Neural cell (in vitro differentiated cells): ENCODE data around the gene ATPAF2. TPM values are rescaled to one million over a fixed set of nuclear protein-coding genes. Genes with fewer than 3 reads are reported as not detected.

Experiments
- H2AFZ ChIP-seq: fragments of 200-600, 300-800 bp; sonication (generic), shearing (Covaris generic); 2 replicates; pipeline ENCODE4 v1.6.0; 2014; ENCODE audit warnings: low read depth, mild to moderate bottlenecking, antibody characterized with exemption, low read length, moderate library complexity
- H3F3A ChIP-seq: fragments of 200-600 bp; shearing (Covaris generic); 2 replicates; pipeline ENCODE4 v1.6.1; 2016; ENCODE audit warnings: mild to moderate bottlenecking, moderate library complexity, mixed read lengths, antibody characterized with exemption, low read length; ENCODE audit not compliant: insufficient read depth, poor library complexity, severe bottlenecking
- H3K27ac ChIP-seq: fragments of 200-600, 300-800 bp; sonication (generic), shearing (Covaris generic); 2 replicates; pipeline ENCODE4 v1.5.1; 2014; ENCODE audit warnings: mild to moderate bottlenecking, low read length, moderate library complexity
- H3K27me3 ChIP-seq: fragments of 300-800, 200-600 bp; sonication (generic), shearing (Covaris generic); 2 replicates; pipeline ENCODE4 v1.6.0; 2014; ENCODE audit warnings: mild to moderate bottlenecking, low read depth, low read length, moderate library complexity; ENCODE audit not compliant: insufficient read depth
- H3K36me3 ChIP-seq: fragments of 300-800, 200-600 bp; sonication (generic), shearing (Covaris generic); 2 replicates; pipeline ENCODE4 v1.5.1; 2014; ENCODE audit warnings: mild to moderate bottlenecking, antibody characterized with exemption, low read length, moderate library complexity; ENCODE audit not compliant: insufficient read depth
- H3K4me2 ChIP-seq: fragments of 300-800, 200-600 bp; sonication (generic), shearing (Covaris generic); 2 replicates; pipeline ENCODE4 v1.6.0; 2014; ENCODE audit warnings: mild to moderate bottlenecking, low read length
- H3K4me3 ChIP-seq: fragments of 300-800, 200-600 bp; sonication (generic), shearing (Covaris generic); 2 replicates; pipeline ENCODE4 v1.5.1; 2014; ENCODE audit warnings: mild to moderate bottlenecking, low read length, moderate library complexity
- H3K79me2 ChIP-seq: fragments of 200-600 bp; shearing (Covaris generic); replicated peaks from 2 replicates; pipeline ENCODE4 v1.6.0; 2014; ENCODE audit warnings: mild to moderate bottlenecking, low read length, moderate library complexity; ENCODE audit not compliant: insufficient read depth
- H3K9ac ChIP-seq: fragments of 300-800, 200-600 bp; sonication (generic), shearing (Covaris generic); 2 replicates; pipeline ENCODE4 v1.6.1; 2016; ENCODE audit warnings: mild to moderate bottlenecking, low read length, mixed read lengths
- H3K9me2 ChIP-seq: fragments of 200-600 bp; shearing (Covaris generic); 2 replicates; pipeline ENCODE4 v1.6.1; 2016; ENCODE audit warnings: mild to moderate bottlenecking, low read length, mixed read lengths; ENCODE audit not compliant: insufficient read depth
- H3K9me3 ChIP-seq: fragments of 200-600, 300-800 bp; sonication (generic), shearing (Covaris generic); 2 replicates; pipeline ENCODE4 v1.6.1; 2016; ENCODE audit warnings: mild to moderate bottlenecking, mixed run types, low read length, moderate library complexity, mixed read lengths
- H4K20me1 ChIP-seq: fragments of 200-600 bp; shearing (Covaris generic); 2 replicates; pipeline ENCODE4 v1.6.1; 2016; ENCODE audit warnings: mild to moderate bottlenecking, mixed run types; ENCODE audit not compliant: insufficient read depth
- EP300 ChIP-seq: fragments of 450-650 bp; conservative IDR thresholded peaks from 2 replicates; pipeline ENCODE4 v1.6.1; 2014; ENCODE audit warnings: antibody characterized with exemption, mild to moderate bottlenecking, moderate library complexity; ENCODE audit not compliant: poor library complexity, severe bottlenecking
- EZH2 ChIP-seq: fragments of 200-600, 300-800 bp; shearing (Covaris generic), sonication (generic); IDR thresholded peaks from 2 replicates; pipeline ENCODE4 v1.6.1; 2014; ENCODE audit warnings: antibody characterized with exemption, low read length, borderline replicate concordance, mild to moderate bottlenecking; ENCODE audit not compliant: insufficient read depth, poor library complexity, severe bottlenecking
- MXI1 ChIP-seq: fragments of 450-650 bp; conservative IDR thresholded peaks from 2 replicates; pipeline ENCODE4 v1.6.1; 2014; ENCODE audit warnings: antibody characterized with exemption, mild to moderate bottlenecking; ENCODE audit not compliant: poor library complexity, severe bottlenecking
- POLR2AphosphoS5 ChIP-seq: IDR thresholded peaks from 2 replicates; pipeline ENCODE4 v1.6.1; 2012
- RAD21 ChIP-seq: fragments of 450-650 bp; conservative IDR thresholded peaks from 2 replicates; pipeline ENCODE4 v1.6.1; 2014; ENCODE audit warnings: antibody characterized with exemption, mild to moderate bottlenecking, moderate library complexity
- SMC3 ChIP-seq: fragments of 450-650 bp; conservative IDR thresholded peaks from 2 replicates; pipeline ENCODE4 v1.6.1; 2014; ENCODE audit warnings: antibody characterized with exemption, mild to moderate bottlenecking, moderate library complexity; ENCODE audit not compliant: poor library complexity
- TAF1 ChIP-seq: IDR thresholded peaks from 2 replicates; pipeline ENCODE4 v1.6.1; 2012; ENCODE audit warnings: low read depth
- polyA plus RNA-seq: library from polyadenylated mRNA; depleted of rRNA; stranded (reverse); fragments of >200 nt; gene quantifications from 2 replicates; pipeline ENCODE4 v1.2.3, GENCODE V29; 2014
- TF ChIP-seq, protein P1 (sequence below): IDR thresholded peaks from 2 replicates; pipeline ENCODE4 v1.6.1; 2012; ENCODE audit warnings: borderline replicate concordance
- TF ChIP-seq, protein P2 (sequence below): fragments of 450-650 bp; IDR thresholded peaks from 2 replicates; pipeline ENCODE4 v1.5.1; 2014; ENCODE audit warnings: antibody characterized with exemption, mild to moderate bottlenecking, moderate library complexity; ENCODE audit not compliant: poor library complexity, severe bottlenecking

ATPAF2 gene
- polyA plus RNA-seq, 1 donor from 2014 or later: 33.3 TPM

DNA sequence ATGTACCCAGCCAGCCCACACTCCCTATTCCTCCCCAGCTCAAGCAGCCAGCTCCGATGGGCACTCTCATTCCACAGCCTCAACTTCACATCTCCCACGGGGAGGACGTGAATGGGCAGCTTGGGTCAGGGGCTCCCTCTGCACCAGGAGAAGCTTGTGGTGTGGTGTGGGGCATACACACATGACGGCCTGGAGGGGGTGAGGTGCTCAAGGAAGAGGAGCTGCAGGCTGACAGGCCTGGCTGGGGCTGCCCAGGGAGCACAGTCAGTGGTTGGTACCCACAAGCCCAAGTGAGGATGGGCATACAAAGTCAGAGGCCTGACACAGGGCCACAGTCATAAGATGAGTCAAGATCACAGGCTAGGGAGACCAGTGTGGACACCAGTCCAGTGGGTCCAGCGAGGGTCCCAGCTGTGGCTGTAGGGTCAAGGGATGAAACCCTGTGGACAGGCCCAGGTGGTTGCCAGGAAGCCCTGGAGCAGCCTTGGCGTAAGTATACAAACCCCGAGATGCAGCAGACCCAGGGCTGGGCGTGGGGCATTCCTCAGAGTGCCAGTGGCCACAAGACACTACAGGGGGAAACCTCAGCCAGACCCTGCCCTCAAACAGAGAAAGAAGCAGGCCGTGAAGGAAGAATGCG lies 61.9 kb downstream of the ATPAF2 start:
- Histone ChIP-seq H3K9ac (no peak overlapping the region), H3K27ac (no peak overlapping the region), H3K9me3 (no peaks in the 10 kb centered on the region), H3K27me3 (no peaks in the 10 kb centered on the region), H3K9me2 (no peaks in the 10 kb centered on the region), H3K36me3 (no peaks in the 10 kb centered on the region), H2AFZ (no peak overlapping the region), H3K4me3 (no peak overlapping the region), H3K4me2 (no peak overlapping the region), H3K79me2 (no peaks in the 10 kb centered on the region), H3F3A (no peaks in the 10 kb centered on the region), H4K20me1 (no peaks in the 10 kb centered on the region)
- TF ChIP-seq TAF1: no peak
- no peak for TF ChIP-seq EZH2
- TF ChIP-seq SMC3: no peak
- no peak for TF ChIP-seq EP300

DNA sequence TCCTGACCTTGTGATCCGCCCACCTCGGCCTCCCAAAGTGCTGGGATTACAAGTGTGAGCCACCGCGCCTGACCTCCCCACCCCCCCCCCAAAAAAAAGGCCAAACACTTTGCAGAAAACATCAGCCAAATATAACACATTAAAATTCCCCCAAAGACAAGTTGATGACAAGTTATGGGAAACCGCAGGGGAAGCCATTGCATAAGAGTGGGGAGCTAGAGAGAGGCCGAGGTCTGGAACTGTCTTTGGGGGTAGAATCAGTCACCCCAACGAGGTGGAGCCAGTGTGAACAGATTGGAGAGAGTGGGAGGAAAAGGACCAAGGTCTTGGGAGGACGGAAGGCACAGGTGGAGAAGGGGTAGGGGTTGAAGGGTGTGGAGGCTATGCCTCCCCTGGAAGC lies 63.5 kb downstream of the ATPAF2 start:
- no peak overlapping the region for H2AFZ ChIP-seq
- no peaks in the 10 kb centered on the region for H3F3A ChIP-seq
- TF ChIP-seq POLR2AphosphoS5 (no peak), SMC3 (no peak), RAD21 (no peak), TAF1 (no peak), MXI1 (no peak), EP300 (no peak), EZH2 (no peak)
- TF ChIP-seq, protein P1, sequence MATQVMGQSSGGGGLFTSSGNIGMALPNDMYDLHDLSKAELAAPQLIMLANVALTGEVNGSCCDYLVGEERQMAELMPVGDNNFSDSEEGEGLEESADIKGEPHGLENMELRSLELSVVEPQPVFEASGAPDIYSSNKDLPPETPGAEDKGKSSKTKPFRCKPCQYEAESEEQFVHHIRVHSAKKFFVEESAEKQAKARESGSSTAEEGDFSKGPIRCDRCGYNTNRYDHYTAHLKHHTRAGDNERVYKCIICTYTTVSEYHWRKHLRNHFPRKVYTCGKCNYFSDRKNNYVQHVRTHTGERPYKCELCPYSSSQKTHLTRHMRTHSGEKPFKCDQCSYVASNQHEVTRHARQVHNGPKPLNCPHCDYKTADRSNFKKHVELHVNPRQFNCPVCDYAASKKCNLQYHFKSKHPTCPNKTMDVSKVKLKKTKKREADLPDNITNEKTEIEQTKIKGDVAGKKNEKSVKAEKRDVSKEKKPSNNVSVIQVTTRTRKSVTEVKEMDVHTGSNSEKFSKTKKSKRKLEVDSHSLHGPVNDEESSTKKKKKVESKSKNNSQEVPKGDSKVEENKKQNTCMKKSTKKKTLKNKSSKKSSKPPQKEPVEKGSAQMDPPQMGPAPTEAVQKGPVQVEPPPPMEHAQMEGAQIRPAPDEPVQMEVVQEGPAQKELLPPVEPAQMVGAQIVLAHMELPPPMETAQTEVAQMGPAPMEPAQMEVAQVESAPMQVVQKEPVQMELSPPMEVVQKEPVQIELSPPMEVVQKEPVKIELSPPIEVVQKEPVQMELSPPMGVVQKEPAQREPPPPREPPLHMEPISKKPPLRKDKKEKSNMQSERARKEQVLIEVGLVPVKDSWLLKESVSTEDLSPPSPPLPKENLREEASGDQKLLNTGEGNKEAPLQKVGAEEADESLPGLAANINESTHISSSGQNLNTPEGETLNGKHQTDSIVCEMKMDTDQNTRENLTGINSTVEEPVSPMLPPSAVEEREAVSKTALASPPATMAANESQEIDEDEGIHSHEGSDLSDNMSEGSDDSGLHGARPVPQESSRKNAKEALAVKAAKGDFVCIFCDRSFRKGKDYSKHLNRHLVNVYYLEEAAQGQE: no peak
- TF ChIP-seq, protein P2, sequence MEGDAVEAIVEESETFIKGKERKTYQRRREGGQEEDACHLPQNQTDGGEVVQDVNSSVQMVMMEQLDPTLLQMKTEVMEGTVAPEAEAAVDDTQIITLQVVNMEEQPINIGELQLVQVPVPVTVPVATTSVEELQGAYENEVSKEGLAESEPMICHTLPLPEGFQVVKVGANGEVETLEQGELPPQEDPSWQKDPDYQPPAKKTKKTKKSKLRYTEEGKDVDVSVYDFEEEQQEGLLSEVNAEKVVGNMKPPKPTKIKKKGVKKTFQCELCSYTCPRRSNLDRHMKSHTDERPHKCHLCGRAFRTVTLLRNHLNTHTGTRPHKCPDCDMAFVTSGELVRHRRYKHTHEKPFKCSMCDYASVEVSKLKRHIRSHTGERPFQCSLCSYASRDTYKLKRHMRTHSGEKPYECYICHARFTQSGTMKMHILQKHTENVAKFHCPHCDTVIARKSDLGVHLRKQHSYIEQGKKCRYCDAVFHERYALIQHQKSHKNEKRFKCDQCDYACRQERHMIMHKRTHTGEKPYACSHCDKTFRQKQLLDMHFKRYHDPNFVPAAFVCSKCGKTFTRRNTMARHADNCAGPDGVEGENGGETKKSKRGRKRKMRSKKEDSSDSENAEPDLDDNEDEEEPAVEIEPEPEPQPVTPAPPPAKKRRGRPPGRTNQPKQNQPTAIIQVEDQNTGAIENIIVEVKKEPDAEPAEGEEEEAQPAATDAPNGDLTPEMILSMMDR: no peak
- no peaks in the 10 kb centered on the region for H3K9me3 ChIP-seq
- H3K36me3 ChIP-seq: no peaks in the 10 kb centered on the region
- H3K27ac ChIP-seq: no peak overlapping the region
- H3K4me2 ChIP-seq: no peak overlapping the region
- peaks cover 16% of the 10 kb centered on the region for H3K79me2 ChIP-seq
- H3K27me3 ChIP-seq: no peaks in the 10 kb centered on the region
- no peaks in the 10 kb centered on the region for H3K9me2 ChIP-seq
- H3K4me3 ChIP-seq: no peak overlapping the region
- no peak overlapping the region for H3K9ac ChIP-seq
- no peaks in the 10 kb centered on the region for H4K20me1 ChIP-seq
